ENCODE results near the gene CHST12. TPM values are rescaled to one million over a fixed set of nuclear protein-coding genes. Genes with fewer than 3 reads are reported as not detected.
A peak's percentile ranks its signal among the peaks of the same experiment; 100 is the strongest.
"Not testable (repeated sequence)": the region's sequence is repeated elsewhere in the genome, so short reads cannot be mapped to it uniquely, and the experiment has no call there.

CHST12 gene
- total and polyA plus RNA-seq, 3 experiments from 2014 or later, result 7.7 to 63.0 (median 8.3) TPM

- Mint-ChIP-seq H3K4me3 (no peak overlapping the region), H3K36me3 (peaks cover 13 to 89% (median 26%) of the 10 kb centered on the region in 3 donors), H3K4me1 (peaks cover 0 to 11% (median 8%) of the 10 kb centered on the region in 3 donors), H3K27ac (no peak overlapping the region), H3K27me3 (peaks cover 0 to 3% of the 10 kb centered on the region in 2 donors), H3K9me3 (no peaks in the 10 kb centered on the region)
- no peaks in the 10 kb centered on the region for H3K27me3 ChIP-seq (ENCODE audit: insufficient read depth, low read length, poor library complexity, severe bottlenecking)
- DNase-seq, result no peak
- no peak overlapping the region for H3K27ac ChIP-seq (ENCODE audit: low read depth, low read length)
- no peaks in the 10 kb centered on the region for H3K4me1 ChIP-seq (ENCODE audit: insufficient read depth, low read length)
- no peak overlapping the region for H3K4me3 ChIP-seq (ENCODE audit: low read length)
- peaks cover 75% of the 10 kb centered on the region for H3K36me3 ChIP-seq (ENCODE audit: insufficient read depth, low read length)
- CTCF ChIA-PET, result interaction anchor here (1.1 kb wide), 1 partner anchor 41 kb away, joined by 3 read pairs; no protein-coding TSS in a partner anchor
- POLR2A ChIA-PET, result no interaction called here
- no peaks in the 10 kb centered on the region for H3K9me3 ChIP-seq (ENCODE audit: low read length)
These were observed 29.8 kb upstream of the CHST12 start for GRCh38 chr7:2373646-2374045.

- Mint-ChIP-seq H3K4me1 (peaks cover 0 to 11% (median 8%) of the 10 kb centered on the region in 3 donors), H3K4me3 (no peak overlapping the region), H3K27ac (peak overlapping the region in 1 of 8 donors; percentile 1), H3K9me3 (no peaks in the 10 kb centered on the region), H3K27me3 (peaks cover 0 to 3% of the 10 kb centered on the region in 2 donors), H3K36me3 (peaks cover 8 to 89% (median 26%) of the 10 kb centered on the region in 3 donors)
- DNase-seq, result no peak
- ChIA-PET POLR2A (no interaction called here), CTCF (no interaction called here)
- H3K9me3 ChIP-seq (ENCODE audit: low read length), result no peaks in the 10 kb centered on the region
- peaks cover 73% of the 10 kb centered on the region for H3K36me3 ChIP-seq (ENCODE audit: insufficient read depth, low read length)
- no peak overlapping the region for H3K4me3 ChIP-seq (ENCODE audit: low read length)
- no peak overlapping the region for H3K27ac ChIP-seq (ENCODE audit: low read depth, low read length)
- no peaks in the 10 kb centered on the region for H3K4me1 ChIP-seq (ENCODE audit: insufficient read depth, low read length)
- no peaks in the 10 kb centered on the region for H3K27me3 ChIP-seq (ENCODE audit: insufficient read depth, low read length, poor library complexity, severe bottlenecking)
These were observed 29.0 kb upstream of the CHST12 start for GRCh38 chr7:2374401-2374800.

DNA sequence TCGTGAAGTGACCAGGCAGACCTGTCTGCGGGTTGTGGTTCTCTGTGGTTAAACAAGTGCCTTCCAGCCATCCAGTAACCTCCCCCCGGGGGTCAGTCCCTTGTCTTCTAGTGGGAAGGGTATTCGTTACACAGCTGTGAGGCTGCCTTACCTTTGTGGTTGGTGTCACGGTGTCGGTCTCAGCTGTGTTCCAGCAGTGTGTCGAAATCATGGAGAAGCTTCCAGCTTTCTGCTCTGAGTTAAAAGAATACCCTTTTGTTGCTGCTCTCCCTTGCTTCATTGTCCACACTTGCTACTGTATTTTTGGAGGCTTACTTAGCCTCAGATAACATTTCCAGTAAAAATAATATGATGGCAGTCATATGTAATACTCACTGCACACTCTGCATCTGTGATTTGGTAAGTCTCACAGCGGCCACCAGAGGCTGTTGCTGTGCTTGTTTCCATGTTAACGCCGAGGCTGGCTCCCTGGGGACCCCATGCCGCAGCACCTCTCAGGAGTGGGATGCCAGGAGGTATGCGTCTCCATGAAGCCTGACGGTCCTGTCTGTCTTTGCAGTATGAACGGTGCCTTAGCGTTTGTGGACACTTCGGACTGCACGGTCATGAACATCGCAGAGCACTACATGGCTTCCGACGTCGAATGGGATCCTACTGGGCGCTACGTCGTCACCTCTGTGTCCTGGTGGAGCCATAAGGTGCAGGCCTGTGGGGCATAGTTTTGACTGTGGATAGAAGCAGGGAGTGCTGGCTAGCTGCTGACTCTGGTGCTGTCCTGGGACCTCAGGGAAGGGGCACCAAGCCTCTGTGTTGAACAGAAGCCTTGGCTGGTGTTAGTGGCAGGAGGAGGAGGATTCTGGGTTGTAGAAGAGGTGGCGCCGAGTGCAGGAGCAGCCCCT, 28.3 kb upstream of the CHST12 start:
- Histone ChIP-seq H3K36me3 (ENCODE audit: insufficient read depth, low read length) (peaks cover 73% of the 10 kb centered on the region), H3K4me3 (ENCODE audit: low read length) (no peak overlapping the region), H3K4me1 (ENCODE audit: insufficient read depth, low read length) (no peaks in the 10 kb centered on the region), H3K27ac (ENCODE audit: low read depth, low read length) (no peak overlapping the region), H3K9me3 (ENCODE audit: low read length) (no peaks in the 10 kb centered on the region), H3K27me3 (ENCODE audit: insufficient read depth, low read length, poor library complexity, severe bottlenecking) (no peaks in the 10 kb centered on the region)
- H3K27ac Mint-ChIP-seq, result peak overlapping the region in 2 of 8 donors; percentile 66 to 70
- peaks cover 0 to 3% of the 10 kb centered on the region in 2 donors for H3K27me3 Mint-ChIP-seq
- peaks cover 10 to 91% (median 30%) of the 10 kb centered on the region in 3 donors for H3K36me3 Mint-ChIP-seq
- no peaks in the 10 kb centered on the region for H3K9me3 Mint-ChIP-seq
- CTCF ChIA-PET, result no interaction called here
- no peak for DNase-seq
- no peak overlapping the region for H3K4me3 Mint-ChIP-seq
- POLR2A ChIA-PET, result no interaction called here
- peaks cover 0 to 11% (median 8%) of the 10 kb centered on the region in 3 donors for H3K4me1 Mint-ChIP-seq

DNA sequence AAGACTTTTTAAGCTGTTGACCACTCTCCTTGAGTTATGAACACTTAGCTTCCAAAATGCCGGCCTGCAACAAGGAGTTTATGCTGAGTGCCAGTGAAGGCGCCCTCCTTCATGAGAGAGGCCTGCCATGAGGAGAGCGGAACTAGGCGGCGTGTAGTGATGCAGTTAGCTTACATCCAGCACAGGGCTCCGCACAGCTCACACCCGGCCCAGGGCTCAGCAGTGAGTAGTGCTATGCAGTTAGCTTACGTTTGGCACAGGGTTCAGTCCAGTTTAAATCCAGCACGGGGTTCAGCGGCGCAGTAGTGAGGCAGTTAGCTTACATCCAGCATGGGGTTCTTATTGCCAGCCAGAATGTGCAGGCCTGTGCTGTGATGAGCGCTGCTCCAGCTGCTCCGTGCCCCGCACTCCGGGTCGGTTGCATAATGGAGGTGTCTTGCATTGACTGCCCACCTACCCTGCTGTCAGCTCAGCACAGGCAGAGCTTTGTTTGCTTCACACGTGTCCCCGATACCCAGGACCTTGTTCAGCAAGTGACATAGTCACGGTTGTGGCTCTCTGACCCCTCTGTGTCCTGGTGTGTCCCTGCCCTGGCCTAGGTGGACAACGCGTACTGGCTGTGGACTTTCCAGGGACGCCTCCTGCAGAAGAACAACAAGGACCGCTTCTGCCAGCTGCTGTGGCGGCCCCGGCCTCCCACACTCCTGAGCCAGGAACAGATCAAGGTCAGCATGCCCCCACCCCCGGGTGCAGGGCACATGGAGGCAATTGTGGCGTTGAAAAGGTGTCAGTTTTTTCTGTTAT, 26.9 kb upstream of the CHST12 start:
- peak overlapping the region in 3 of 8 donors; percentile 8 to 58 (median 19) for H3K27ac Mint-ChIP-seq

GRCh38 chr7:2377492-2377891, 25.9 kb upstream of the CHST12 start:
- peaks cover 52% of the 10 kb centered on the region for H3K36me3 ChIP-seq (ENCODE audit: insufficient read depth, low read length)
- H3K4me3 Mint-ChIP-seq; H3K4me3 ChIP-seq (ENCODE audit: low read length); H3K27me3 Mint-ChIP-seq; H3K9me3 Mint-ChIP-seq; POLR2A ChIA-PET; DNase-seq; H3K27ac ChIP-seq (ENCODE audit: low read depth, low read length); CTCF ChIA-PET; H3K4me1 ChIP-seq (ENCODE audit: insufficient read depth, low read length); H3K27me3 ChIP-seq (ENCODE audit: insufficient read depth, low read length, poor library complexity, severe bottlenecking); H3K9me3 ChIP-seq (ENCODE audit: low read length): not testable (repeated sequence)
- peaks cover 0 to 11% (median 6%) of the 10 kb centered on the region in 3 donors for H3K4me1 Mint-ChIP-seq
- H3K36me3 Mint-ChIP-seq, result peaks cover 16 to 92% (median 32%) of the 10 kb centered on the region in 3 donors
- H3K27ac Mint-ChIP-seq, result peak overlapping the region in 2 of 8 donors; percentile 47 to 58

More for the DNA sequence above, 26.9 kb upstream of the CHST12 start:
- Histone ChIP-seq H3K4me3 (ENCODE audit: low read length) (no peak overlapping the region), H3K27me3 (ENCODE audit: insufficient read depth, low read length, poor library complexity, severe bottlenecking) (no peaks in the 10 kb centered on the region), H3K27ac (ENCODE audit: low read depth, low read length) (no peak overlapping the region), H3K9me3 (ENCODE audit: low read length) (no peaks in the 10 kb centered on the region), H3K36me3 (ENCODE audit: insufficient read depth, low read length) (peaks cover 61% of the 10 kb centered on the region), H3K4me1 (ENCODE audit: insufficient read depth, low read length) (no peaks in the 10 kb centered on the region)
- no peak for DNase-seq
- Mint-ChIP-seq H3K4me3 (no peak overlapping the region), H3K9me3 (no peaks in the 10 kb centered on the region), H3K36me3 (peaks cover 16 to 95% (median 37%) of the 10 kb centered on the region in 3 donors), H3K27me3 (peaks cover 0 to 1% of the 10 kb centered on the region in 2 donors), H3K4me1 (peaks cover 0 to 11% (median 8%) of the 10 kb centered on the region in 3 donors)
- CTCF ChIA-PET, result no interaction called here
- POLR2A ChIA-PET, result no interaction called here

GRCh38 chr7:2378125-2378524, 25.3 kb upstream of the CHST12 start:
- H3K27me3 ChIP-seq (ENCODE audit: insufficient read depth, low read length, poor library complexity, severe bottlenecking); H3K4me3 ChIP-seq (ENCODE audit: low read length); CTCF ChIA-PET; H3K4me1 ChIP-seq (ENCODE audit: insufficient read depth, low read length); DNase-seq; H3K9me3 Mint-ChIP-seq; H3K9me3 ChIP-seq (ENCODE audit: low read length); H3K27ac ChIP-seq (ENCODE audit: low read depth, low read length); H3K4me3 Mint-ChIP-seq; H3K27me3 Mint-ChIP-seq; POLR2A ChIA-PET: not testable (repeated sequence)
- peaks cover 46% of the 10 kb centered on the region for H3K36me3 ChIP-seq (ENCODE audit: insufficient read depth, low read length)
- H3K27ac Mint-ChIP-seq, result peak overlapping the region in 2 of 8 donors; percentile 63 to 67
- peaks cover 15 to 86% (median 30%) of the 10 kb centered on the region in 3 donors for H3K36me3 Mint-ChIP-seq
- peaks cover 0 to 11% (median 6%) of the 10 kb centered on the region in 3 donors for H3K4me1 Mint-ChIP-seq

GRCh38 chr7:2379161-2379560, 24.2 kb upstream of the CHST12 start:
- peaks cover 0 to 1% of the 10 kb centered on the region in 2 donors for H3K27me3 Mint-ChIP-seq
- ChIA-PET CTCF (no interaction called here), POLR2A (no interaction called here)
- no peaks in the 10 kb centered on the region for H3K27me3 ChIP-seq (ENCODE audit: insufficient read depth, low read length, poor library complexity, severe bottlenecking)
- H3K36me3 Mint-ChIP-seq, result peaks cover 15 to 78% (median 30%) of the 10 kb centered on the region in 3 donors
- H3K9me3 ChIP-seq (ENCODE audit: low read length), result no peaks in the 10 kb centered on the region
- no peaks in the 10 kb centered on the region for H3K9me3 Mint-ChIP-seq
- no peak overlapping the region for H3K27ac ChIP-seq (ENCODE audit: low read depth, low read length)
- no peak overlapping the region for H3K27ac Mint-ChIP-seq
- no peak for DNase-seq
- no peak overlapping the region for H3K4me3 Mint-ChIP-seq
- H3K36me3 ChIP-seq (ENCODE audit: insufficient read depth, low read length), result peaks cover 36% of the 10 kb centered on the region
- no peak overlapping the region for H3K4me3 ChIP-seq (ENCODE audit: low read length)
- H3K4me1 Mint-ChIP-seq, result peaks cover 0 to 11% (median 6%) of the 10 kb centered on the region in 3 donors
- no peaks in the 10 kb centered on the region for H3K4me1 ChIP-seq (ENCODE audit: insufficient read depth, low read length)

Data from CD8-positive, alpha-beta memory T cell (primary cell).